Raji (cell line): ENCODE data around the gene JAG2.

ENCODE experiments used
- POLR2A ChIP-seq: IDR thresholded peaks from 2 replicates; pipeline ENCODE4 v1.6.1; 2011; ENCODE audit warnings: low read depth, low read length, control low read depth; ENCODE audit not compliant: insufficient read depth

Gene JAG2

DNA sequence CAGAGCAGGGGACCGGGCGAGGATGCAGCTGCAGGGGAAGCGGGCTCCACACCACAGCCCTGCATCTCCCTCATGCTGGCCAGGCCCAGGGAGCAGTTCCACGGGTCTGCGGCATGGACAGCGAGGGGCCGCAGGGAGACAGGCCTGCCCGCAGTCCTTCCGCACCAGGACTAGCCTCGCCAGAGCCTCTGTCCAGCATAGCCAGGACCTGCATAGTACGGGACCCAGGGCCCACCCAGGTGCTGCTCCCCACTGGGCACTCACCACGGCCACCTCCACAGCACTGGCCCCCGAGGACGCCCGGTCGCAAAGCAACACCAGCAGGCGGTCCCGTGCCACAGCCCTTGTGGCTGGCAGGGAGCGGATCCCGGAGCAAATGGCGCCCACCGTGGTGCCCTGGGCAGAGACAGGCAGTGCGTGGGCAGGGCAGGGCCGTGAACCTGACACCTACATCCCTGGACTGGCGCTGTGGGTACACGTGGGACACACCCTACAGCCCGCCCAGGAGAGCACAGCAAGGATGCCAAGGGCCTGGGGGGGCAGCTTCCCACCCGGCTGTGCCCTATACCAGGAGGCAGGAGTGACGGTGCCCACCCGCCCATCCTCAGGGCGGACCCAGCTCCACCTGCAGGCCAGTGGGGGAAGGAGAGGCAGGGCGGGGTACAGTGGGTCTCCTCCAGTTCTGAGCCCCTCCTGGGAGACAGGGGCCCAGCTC is 23.8 kb downstream of the JAG2 start:
- TF ChIP-seq POLR2A = no peak

DNA sequence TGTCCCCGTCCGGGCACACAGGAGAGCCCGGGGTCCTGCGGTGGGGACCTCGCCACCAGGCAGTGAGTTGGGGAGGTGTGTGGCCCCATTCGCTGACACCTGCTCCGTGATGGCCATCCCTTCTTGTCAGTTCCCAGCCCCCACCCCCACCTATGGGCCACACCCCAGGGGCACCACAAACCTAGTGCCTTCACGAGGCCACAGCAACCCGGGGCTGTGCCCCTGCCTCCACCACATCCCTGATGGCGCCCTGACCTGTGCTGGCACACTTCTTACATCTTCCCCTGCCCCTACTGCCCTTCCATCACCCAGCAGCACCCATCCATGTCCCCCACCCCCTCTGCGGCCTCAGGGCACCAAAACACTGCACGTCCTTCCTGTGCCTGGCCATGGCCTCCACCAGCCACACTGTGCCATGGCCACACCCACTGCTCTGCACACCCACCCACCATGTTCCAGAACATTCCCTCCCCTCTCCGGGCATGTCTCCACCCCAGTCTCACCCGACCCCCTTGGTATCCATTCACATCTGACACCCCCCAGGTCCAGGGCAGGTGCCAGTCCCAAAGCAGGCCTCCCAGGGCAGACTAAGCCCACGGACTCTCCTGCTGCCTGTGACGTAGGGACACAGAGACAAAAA is 24.4 kb downstream of the JAG2 start:
- no peak for TF ChIP-seq POLR2A

GRCh38 chr14:105143451-105144025 is 25.0 kb downstream of the JAG2 start:
- TF ChIP-seq POLR2A = no peak

DNA sequence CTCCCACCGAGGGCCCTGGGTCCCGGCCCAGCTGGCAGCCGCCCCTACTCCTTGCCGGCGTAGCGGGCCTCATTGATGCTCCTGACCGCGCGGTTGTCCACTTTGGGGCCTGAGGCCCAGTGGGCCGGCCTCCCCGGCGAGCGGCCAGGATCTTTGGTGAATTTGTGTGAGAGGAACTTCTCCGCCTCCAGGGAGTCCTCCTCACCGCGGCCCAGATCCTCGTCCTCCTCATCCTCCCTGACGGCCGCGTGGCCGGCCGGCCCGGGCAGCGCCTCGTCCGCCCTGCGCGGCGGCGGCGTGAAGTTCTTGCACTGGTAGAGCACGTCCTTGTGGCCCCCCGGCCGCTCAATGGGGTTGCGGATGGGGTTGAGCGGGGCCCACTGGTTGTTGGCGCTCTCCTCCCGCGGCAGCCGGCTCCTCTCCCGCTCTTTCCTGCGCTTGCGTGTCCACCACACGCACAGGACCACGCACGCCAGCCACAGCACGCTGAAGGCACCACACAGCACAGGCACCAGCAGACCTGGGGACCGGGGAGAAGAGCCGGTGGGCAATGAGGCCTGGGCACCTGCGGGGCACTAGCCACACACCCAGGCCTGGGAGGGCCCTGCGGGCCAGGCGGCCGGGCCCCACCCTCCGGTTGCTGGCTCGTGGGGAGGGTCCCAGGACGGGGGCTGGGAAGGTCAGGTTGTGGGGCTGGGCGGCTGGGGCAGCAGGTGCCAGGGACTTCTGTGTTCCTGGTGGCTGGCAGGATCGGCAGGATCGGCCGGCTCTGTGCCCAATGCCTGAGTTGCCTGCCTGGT is 25.7 kb downstream of the JAG2 start:
- no peak for TF ChIP-seq POLR2A

- TF ChIP-seq POLR2A = no peak
Observed at GRCh38 chr14:105141486-105142281, 26.9 kb downstream of the JAG2 start.

DNA sequence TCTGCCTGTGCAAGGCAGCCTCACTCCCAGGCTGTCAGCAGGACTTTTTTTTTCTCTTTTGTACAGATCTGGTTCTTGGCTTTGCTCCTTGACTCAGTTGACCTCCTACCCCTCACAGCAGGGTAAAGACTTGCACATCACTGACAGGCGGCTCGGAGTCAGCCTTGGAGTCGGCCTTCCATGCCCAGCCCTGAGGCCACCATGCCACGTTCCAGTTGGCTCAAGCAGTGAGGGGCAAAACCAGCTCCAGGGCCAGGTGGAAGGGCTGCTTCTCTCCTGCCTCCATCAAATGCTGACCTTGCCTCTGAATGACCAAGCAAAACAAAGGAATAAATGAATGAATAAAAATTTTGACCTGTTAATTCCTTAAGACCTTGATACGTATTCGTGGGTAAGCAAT is 27.6 kb downstream of the JAG2 start:
- TF ChIP-seq POLR2A = no peak

DNA sequence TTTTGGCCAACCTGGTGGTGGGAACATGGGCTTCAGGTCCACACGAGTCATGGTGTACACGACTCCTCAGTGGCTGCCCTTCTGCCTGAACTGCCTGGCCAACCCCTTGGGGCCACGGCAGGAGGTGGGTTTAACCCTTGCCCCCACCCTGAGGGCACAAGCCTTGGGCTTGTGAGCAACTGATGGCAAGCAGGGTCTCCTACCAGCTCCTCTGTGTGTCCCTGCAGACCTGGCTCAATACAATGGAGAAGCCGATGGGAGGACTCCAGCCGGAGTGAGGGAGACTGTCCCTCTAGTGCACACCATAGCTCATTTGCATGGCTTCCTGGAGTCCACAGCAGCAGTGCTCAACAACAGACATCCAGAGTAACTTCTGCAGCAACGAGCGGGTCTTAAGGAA is 28.0 kb downstream of the JAG2 start:
- TF ChIP-seq POLR2A = no peak

DNA sequence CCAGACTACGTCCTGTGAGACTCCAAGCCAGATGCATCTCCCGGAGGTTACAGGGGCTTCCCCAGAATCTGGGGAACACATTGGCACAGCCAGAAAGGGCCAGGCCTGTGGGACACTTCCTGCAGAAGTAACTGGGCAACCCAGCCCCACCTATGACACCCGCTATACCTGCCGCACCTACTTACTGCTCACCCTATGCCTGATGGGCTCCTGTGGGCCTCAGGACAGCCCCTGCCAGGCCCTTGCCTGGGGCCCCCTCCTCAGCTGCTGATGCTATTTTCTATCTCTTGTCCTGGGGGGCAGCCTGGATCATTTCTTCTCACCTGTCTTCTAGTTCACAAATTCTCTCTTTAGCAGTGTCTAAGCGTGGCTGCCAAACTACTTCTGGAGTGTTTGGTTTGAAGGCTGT is 28.7 kb downstream of the JAG2 start:
- no peak for TF ChIP-seq POLR2A

- TF ChIP-seq POLR2A = no peak
Observed at GRCh38 chr14:105139212-105139825, 29.3 kb downstream of the JAG2 start.

DNA sequence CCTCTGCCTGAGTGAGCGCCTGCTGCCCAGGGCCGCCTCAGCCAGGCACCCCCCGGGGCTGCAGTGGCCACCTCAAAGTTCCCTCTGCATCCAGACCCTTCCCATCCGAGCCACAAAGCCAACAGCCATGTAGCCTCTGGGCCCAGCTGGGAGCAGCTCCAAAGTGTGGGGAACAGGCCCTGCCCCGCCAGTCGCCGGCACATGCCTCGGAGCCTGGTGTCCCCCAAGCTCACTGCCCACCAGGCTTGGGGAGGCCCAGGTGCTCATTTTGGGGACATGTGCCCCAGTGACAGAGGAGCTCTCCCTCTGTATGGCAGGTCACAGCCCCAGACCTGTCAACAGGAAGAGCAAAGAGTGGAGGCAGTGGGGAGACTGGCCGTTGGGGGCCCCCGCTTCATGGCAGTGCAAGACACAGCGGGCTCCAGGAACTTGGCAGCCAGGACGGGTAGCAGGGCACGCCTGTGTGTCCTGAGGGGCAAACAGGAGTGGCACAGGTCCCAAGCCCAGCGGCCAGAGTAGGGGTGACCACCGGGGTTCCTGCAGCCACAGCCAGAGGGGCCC is 29.9 kb downstream of the JAG2 start:
- TF ChIP-seq POLR2A = no peak

DNA sequence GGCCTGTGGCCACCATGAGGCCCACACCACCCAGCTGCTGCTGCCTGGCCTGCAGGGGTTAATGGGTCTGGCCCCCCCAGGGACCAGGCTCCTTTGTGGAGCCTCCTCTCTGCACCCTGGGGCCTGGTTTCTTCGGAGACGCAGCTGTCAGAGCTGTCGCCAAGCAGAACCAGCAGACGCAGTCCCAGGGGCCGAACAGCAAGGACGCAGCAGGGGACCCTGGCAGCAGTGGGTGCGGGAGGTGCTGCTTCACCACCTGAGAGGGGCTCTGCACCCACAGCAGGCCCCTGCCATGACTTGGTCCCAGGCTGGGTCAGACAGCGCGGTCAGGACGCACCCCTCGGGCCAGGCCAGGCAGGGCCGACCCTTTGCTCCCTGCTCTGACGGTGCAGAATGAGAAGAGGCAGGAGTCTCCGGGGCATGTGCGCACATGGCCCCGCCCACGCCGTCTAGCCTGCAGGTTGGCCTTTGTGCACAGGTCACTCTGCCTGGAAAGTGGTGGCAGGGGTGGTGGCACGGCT is 30.5 kb downstream of the JAG2 start:
- TF ChIP-seq POLR2A = no peak

DNA sequence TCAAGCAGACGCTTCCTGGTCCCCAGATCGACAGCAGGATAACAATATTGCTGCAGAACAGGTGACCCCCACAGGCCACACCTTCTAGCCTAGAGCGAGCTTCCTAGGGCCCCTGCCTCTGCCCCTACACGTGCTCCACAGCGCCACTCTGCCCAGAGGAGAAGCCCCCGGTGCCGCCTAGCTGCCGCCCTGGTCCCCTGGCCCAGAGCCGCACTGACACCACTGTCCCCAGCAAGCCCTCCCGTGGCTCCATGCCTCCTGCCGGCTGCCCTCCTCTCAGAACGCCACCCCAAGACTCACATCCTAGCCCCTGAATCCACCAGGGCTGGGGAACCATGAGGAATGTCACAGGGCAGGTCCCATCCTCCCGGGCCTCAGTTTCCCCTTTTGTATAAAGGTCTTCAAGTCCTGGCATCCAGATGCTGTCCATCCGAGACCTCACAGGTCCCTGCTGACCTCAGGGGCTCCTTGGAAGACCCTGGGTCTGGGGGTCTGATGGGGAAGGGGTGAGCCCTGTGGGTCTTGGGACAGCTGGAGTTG is 31.0 kb downstream of the JAG2 start:
- no peak for TF ChIP-seq POLR2A
